Fibroblast of skin of abdomen (primary cell): ENCODE measurements around the gene RAB28. TPM values are rescaled to one million over a fixed set of nuclear protein-coding genes. Genes with fewer than 3 reads are reported as not detected.

ENCODE experiments used
- DNase-seq: peaks from one replicate; pipeline ENCODE4 v3.0.0-alpha.2; 2013
- polyA plus RNA-seq, 2 experiments: library from polyadenylated mRNA; unstranded; fragments of 120-200 nt; gene quantifications; one replicate each; pipeline ENCODE4 v1.2.1, GENCODE V29; 2013; ENCODE audit not compliant: insufficient read length in 2 of 2

RAB28 gene
- 15.1 TPM for polyA plus RNA-seq (2013, experiment 1 of 2; ENCODE audit: insufficient read length)
- 15.2 TPM for polyA plus RNA-seq (2013, experiment 2 of 2; ENCODE audit: insufficient read length)

DNA sequence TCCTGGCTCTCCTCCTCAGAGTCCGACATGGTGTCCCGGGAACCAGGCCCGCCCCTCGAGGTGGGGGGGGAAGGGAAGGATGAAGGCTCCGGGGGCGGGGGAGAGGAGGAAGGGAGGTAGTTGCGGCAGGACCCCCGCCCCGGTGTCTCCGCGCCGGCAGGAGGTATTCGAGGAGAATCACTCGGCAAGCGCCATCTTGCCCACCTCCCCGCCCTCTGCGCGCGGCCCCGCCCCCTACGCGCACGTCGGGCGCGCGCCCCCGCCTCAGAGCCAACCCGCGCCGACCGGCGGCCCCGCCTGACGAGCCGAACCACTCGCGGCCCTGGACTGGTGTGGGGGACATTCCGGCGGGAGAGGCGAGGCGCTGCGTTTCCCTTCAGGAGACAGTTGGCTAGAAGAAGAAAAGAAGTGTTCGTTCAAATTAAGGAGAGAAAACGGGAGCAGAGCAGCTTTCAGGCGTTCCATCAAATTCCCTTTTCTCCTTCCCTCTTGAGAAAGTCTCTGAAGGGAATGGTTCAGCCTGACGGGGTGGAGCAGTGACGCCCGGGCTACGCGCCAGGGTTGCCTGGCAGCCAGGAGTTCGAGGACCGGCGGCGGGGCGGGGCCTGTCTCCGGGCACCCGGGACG, at the start of gene RAB28:
RAB28 (minus strand) TSS at position 219 of the 627 bp plus-strand sequence.
- peak; percentile 95 for DNase-seq

DNA sequence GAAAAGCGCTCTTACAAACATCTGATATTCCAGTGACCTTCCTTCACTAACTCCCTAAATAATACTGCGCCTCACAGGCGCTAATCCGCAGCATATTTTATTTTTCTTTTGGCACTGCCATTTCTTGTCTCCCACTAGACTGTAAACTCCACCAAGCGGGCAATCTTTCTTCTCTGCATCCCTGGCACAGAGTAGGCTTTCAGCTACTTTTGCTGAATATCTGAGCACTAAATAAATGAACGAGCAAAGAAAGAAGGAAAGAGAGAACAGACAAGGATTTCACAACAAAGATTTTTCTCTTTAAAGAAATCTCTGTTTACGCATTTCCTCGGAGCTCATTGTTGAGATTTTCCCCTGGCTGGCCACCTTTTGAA, 47.5 kb upstream of the RAB28 start:
- DNase-seq: no peak

DNA sequence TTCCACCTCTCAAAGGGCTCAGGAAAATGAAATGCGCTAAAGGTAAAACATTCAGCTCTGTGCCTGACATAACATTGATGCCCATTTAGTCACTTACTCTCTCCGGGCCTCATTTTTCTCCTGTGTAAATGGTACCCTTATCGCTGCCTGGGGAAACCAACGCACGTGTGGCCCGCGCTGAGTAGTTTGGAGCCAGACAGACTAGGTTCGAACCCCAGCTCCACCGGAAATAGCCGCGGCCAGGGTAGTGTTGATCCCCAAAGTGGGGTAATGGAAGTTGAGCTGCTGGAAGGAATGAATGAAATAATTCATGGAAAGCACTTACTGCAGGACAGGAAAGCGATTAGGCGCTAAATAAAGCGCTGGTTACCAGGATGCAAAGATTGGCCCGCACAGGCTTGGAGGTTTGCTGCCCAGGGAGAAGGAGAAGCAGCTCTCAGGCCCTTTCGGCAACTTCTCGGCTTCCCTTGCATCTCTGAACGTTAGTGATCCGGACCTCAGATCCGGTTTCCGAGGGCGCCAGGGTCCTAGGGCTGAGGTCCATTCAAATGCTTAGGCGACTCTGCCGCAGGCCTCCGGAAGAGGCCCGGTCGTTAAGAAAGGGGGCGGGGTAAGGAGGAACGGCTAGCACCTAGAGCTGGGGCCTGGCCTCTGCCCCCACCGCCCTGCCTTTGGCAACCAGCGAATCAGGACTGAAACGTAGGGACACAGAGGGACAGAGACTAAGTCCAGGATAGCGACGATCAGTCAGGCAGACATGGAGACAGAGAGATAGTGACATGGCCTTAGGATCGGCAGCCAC, 46.9 kb upstream of the RAB28 start:
- DNase-seq: no peak

DNA sequence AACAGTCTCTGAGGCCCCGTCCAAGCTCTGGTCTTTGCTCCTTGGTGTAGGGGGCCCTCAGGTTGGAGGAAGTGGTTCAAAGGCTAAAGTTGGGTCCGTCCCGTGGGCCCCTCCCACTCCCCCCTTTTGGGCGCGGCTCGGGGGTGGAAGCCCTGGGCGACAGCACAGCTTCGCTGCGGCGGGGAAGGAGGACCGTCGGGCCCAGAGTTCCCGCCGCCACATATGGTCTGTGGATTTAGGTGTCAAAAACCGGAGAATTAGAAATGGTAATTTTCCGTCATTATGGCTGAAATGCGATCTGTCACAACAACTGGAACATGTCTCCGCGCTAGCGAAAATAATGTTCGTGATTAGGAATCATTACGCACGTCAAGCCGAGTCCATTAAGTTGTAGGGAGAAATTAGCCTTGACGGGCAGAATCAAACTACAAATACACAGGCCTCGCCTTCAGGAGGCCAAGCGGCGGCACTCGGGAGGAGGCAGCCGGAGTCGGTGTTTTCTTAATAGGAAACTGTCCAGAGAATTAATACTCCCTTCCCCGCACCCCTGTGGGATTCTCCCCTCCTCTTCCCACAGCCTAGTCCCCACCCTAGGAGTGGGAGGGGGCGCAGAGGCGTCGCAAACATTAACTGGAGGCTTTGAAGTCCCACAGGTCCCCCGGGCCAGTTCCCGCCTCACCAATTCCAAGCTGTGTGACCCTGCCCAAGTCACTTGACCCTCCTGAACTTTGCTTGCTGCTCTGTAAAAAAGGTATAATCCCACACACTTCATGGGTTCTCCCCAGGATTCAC, 45.2 kb upstream of the RAB28 start:
- DNase-seq: no peak

DNA sequence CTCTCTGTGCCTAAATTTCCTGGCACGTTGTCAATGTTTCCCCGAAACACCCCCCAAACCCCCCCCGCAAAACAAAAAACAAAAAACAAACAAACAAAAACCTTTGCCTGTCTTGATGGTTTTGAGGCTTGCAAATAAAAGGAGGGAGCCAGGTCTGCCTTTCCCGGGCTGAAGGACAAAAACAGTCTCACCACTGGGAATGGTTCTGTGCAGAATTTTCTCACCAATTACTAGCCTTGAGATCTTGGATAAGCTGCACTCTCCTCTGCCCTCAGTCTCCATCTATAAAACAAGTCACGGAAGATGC, 44.6 kb upstream of the RAB28 start:
- DNase-seq: no peak

DNA sequence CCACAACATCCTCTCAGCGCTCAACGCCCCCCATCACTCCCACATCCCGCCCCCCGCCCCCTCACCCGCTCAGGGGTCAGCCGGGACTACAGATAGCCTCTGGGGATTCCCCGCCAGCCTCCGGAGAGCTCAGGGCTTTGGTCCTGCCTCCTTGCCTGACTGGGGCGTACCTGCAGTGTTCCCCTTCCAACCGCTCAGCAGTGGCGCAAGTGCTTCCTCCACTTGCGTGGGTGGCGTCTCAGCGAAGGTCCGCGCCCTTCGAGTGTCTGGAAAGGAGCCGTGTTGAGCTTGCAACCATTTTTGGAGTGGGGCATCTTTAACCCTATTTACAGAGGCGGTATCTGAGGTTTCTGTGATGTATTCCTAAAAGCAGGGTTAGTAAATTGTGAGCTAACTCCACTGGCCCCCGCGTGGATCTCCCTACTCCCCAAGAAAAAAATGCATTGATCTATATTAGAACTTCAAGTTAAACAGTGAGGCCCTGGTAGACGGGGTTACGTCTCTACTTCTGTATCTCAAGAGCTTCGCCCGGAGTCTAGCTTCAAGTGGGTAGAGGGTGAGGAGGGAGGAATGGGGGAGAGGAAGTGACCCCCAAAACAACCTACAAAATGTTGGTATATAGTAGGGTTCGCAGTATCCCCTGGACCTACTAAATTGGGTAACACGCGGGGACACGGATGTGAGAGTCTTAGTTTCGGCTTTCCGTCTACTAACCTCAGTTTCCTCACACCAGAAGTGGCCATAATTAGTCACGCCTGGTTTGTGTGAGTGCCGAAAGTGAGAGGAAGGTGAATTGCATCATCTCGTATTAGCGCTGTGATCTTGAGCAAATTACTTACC, 44.1 kb upstream of the RAB28 start:
- DNase-seq: no peak

DNA sequence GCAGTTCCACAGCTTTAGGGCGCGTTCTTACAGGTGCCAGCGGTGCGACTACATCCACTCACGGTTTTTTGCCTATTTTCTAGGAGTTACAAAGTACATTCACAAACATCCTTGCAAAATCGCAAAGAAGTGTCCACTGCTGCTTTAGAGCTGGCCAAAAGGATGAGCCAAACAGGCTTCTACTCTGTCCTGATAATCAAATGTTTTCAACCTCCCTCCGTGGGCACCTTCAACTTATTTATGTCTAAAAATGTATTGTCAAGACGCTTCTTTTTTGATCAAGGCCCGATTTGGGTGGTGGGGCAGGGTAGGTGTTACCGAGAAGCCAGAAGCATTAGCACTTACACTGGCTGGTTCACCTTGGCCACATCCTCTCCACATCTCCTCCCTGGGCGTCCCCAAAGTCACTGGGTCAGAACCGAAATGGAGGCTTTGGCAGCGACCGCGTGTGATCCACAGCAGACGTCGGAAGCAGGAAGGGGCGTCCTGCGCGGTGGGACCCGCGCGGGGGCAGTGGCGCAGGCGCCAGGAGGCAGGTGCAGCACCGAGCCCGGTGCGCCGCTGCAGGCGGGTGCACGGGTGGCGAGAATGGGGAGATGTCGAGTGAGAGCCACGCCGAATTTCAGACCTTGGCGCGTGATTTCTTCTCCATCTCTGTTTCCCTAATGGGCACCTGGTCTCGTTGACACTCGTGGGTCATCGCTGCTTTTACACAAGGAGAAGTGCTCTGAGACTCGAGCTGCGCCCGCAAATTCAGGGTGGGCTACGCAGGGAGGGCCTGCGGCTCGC, 43.2 kb upstream of the RAB28 start:
- no peak for DNase-seq

DNA sequence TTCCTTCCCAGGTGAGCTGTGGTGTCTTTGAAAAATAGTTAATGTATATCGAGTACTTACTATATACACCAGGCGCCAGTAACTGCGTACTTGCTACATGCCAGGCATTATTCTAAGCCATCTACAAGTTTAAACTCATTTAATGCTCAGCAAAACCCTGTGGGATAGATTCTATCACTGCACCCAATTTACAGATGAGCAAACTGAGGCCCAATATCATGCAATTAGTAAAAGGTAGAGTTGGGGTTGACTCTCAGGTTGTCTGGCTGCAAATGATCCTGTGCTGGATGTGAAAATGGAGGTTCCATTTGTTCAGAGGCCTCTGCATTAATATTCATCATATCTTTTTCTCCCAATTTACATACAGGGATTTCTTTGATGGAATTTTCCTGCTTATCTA, 42.5 kb upstream of the RAB28 start:
- DNase-seq: no peak

DNA sequence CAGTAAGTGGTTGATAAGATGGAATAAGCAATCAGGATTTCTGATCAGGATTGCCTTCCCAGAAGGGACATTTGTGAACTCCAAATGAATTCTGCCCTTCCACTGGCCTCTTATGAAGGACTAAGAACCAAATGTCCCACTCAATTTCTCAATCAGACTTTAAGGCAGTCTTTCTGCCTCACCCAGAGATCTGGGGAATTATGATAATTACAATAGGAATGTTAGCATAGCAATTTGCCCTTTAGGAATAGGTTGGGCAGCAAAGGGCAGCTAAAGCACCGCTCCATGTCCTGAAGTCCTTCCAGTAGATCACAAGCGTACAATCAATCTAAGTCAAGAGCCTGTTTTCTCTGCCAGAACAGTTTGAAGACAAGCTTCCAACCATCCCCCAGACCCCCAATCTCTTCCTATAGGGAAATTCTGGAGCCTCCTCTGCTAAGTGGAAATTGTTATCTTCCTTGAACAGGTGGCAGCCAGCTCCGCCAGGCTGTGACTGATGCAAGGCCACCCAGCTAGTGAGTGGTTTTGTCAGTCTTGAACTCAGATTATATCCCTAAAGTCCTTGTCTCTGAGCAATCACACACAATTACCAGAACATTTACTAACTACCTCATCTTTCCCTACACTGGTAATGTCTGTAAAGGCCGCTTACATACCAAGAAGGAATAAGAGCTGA, 41.6 kb upstream of the RAB28 start:
- DNase-seq: no peak

DNA sequence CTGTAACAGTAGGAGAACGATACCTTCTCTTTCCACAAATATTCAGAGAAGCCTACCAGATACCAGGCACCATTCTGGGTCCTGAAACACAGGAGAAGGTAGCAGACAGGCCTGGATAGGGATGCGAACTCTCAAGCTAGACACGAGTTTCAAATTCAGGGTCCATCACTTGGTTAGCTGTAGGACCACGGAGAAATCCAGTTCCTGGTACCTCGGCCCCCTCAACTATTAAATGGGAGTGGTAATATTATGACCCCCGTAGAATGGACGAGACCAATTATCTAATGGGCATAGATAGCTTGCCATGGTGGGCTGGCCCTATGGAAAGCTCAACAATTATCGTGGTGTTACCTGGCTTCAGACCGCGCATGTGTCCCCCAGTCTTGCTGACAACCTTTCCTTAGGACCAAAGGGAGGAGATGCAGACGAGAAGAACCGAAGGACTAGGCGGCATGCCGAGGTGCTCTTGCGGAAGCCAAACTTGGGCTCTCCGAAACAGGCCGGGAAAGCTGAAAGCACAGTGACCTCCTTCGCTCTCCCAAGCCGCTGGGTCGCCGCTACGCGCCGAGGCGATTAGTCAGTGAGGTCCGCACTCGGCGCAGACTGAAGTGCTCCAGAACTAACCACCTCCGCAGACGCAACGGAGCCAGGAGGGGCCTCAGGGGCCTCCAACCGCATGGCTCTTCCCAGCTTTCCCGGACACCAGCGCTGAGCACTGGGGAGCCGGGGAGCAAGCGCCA, 40.5 kb upstream of the RAB28 start:
- peak; percentile 43 for DNase-seq

DNA sequence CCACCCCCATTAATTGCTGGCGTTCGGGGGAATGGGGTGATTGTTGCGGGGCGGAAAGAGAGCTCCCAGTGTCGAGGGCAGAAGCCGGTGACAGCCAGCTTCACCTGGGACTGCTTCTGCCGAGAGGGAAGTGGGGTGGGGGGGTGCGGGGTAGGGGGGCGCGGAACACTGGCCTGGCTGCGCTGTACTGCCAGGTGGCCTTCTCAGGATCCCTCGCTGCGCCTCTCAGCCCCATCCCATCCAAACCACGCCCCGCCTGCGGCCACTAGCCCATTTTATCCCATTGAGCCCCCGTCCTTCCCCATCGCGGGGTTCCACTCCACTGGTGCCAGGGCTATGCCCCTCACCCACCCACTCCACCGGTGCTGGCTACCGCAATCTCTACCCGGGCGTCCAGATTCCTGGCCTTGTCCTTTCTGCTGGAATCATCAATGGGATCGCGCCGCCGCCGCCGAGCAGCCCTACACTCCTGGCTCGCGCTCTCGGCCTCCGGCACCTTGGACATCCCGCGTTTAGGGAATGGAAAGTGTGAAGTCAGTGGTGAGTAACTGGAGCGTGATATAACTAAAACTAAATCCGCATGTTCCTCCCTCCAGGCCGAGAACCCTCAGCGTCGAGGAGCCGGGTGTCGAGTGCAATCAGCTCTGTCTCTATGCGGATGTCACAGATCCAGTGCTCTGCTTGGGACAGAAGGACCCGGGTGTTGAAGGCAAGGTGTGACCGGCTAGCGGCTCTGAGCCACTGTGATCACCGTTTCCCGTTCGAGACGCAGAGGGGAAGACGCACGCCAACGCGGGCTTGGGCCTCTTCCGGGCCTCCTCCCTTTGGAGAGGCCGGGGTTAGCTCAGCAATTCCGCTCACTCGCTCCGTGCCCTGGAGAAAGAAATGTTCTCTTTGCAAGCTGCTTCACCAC, 39.7 kb upstream of the RAB28 start:
- DNase-seq: no peak

DNA sequence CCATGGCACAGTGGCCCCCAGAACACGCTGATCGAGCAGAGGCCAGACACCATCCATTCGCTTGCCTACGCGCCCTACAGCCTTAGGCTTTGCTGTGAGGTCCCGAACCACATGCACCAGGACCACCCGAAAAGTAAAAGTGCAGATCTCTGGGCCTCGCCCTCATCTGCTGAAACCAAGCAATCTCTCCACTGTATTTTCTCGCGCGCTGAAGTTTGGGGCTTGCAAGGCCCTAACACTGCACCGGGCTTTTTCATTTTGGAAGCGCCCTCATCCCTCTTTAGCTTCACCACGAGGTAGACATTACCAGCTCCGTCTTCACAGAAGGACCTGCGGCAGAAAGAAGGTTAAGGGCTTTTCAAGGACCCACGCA, 39.0 kb upstream of the RAB28 start:
- no peak for DNase-seq

DNA sequence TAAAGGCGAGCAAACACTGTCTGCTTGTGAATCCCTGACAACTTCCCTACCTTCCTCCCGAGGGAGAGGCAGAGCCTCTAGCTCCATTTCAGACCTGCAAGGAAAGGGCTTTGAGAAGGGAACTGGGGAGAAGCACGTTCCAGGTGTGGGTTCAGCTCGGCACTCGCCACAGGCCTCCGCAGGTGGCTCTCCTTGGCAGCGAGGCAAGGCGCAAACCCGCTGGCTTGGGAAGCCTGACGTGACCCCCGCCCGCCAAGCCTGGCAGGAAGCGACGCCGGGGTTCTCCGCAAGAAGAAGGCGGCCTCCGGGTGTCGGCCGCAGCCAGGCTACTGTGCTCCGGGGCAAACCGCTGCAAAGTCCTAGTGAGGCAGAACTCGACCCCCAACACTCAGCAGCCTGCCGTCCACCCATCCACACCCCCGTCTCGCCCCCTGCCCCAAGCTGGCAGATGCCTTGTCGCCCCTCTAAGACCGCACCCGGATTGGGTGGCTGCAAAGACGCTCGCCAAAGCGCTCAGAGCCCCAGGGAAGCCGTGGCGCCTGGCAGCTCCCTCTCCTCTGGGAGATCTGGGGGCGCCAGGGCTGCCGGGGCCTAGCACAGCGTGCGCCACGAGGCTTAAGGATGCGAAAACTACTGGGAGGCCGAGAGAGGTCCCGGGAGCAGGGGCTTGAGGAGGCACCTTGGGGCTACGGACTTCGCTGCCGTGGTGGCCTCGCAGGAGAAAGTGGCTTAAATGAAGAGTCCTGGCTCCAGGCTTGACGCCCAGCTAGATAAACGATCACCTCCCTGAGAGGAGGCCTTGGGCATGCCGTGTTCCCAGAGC, 38.4 kb upstream of the RAB28 start:
- DNase-seq: no peak

DNA sequence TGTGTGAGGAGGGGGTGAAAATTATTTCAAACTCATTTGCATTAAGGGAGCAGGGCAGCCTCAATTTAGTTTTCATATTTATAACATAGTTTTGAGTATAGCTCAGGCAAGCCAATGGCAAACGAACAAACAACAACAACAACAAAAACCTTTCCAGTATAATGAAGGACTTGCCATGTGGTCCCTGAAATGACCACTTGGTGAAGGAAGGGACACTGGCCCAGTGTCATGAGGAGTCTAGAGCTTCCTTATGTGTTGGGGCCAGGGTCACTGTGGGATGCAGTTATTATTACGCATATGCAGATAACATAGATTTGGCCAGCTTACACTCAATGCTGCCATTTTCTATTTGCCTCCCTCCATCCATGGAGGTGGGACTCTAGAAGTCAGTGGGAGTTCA, 36.9 kb upstream of the RAB28 start:
- DNase-seq: no peak

DNA sequence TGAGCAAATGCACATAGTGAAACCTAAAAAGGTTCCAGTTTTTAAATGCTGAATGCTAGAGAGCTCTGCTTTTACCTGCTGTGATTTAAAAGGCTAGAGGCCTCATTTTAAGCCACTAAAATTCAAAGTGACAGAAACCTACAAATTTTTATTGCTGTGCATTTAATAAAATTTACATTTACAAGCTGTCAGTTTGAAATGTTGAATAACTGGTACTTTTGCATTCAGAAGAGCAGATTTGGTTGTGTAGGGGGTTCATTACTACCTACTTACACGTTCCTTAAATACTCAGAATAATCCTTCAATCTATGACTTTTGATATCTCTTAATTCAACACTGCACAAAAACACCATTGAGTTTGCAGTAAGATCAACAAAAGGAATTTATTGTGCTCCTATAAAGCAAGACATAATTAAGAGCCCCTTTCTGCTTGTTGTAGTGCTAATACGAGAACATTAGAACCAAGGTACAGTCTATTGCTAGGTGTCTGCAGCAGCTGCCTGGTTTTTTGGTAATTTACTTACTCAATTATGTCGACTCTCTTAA, 32.2 kb upstream of the RAB28 start:
- no peak for DNase-seq

DNA sequence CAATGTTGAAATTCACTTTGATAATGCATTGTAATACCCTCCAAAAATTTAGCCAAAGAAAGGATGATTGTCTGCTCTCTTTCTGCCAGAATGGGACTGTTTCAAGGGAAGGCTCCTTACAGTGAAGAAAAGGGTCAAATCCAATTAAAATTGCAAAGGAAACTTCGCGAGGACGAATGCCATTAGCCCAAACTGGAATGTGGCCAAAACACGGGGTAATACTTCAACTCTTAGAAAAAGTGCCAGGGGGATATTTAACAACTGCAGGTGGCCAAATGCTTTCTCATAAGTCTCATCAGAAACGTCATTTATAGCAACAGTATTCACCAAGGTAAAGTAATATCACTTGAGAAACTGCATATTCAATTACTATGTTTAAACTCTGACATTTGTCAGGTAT, 31.1 kb upstream of the RAB28 start:
- DNase-seq: no peak

DNA sequence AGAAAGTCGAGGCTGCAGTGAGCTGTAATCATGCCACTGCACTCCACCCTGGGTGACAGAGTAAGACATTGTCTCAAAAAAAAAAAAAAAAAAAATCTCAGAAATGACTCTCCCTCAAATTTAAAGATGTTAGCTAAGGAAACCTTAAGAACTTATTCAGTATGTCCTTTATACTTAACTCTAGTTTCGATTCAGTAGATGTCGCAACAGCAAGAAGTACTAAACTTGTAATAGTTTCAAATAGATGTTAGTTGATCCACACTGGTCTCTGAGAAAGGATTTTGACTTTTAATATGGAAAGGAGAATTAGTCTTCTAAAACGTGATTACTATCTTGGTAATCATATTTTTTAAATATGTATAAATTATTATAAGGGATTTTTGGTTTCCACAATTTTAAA, 30.6 kb upstream of the RAB28 start:
- DNase-seq: no peak

DNA sequence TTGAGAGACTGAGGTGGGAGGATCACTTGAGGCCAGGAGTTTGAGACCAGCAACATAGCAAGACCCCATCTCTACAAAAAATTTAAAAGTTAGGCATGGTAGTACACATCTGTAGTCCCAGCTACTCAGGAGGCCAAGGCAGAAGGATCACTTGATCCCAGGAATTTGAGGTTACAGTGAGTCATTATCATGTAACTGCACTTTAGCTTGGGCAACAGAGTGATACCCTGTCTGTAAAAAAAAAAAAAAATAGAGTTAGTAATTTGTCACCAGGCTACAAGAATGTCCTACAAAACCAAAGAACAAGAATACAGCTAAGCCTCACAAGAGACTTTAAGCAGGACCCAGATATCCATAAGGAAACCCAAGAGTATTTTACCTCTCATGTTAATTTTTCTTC, 27.0 kb upstream of the RAB28 start:
- no peak for DNase-seq
